Caco-2 (cell line): Measurements from ENCODE around the gene TPM4. TPM values are rescaled to one million over a fixed set of nuclear protein-coding genes. Genes with fewer than 3 reads are reported as not detected.

ENCODE experiments used
- BruUV-seq: library from RNA; stranded (reverse); fragments of 400-500 nt; replicated peaks from 2 replicates; lab custom pipeline; 2021; lab: Mats Ljungman, UMichigan
- CTCF ChIA-PET: fragments of 300-600 bp; sonication (Branson Sonifier 250); formaldehyde crosslinking; loops from one replicate; lab custom pipeline; 2022; ENCODE audit warnings: antibody characterized with exemption; lab: Charles Lee
- POLR2A ChIA-PET: fragments of 300-600 bp; sonication (Branson Sonifier 250); formaldehyde crosslinking; loops from one replicate; lab custom pipeline; 2022; ENCODE audit warnings: antibody characterized with exemption; lab: Charles Lee
- DNase-seq, 2 experiments: peaks; one replicate each; pipeline versions ENCODE4 v3.0.0 to v3.0.0-alpha.2; 2020 to 2022
- H3K27me3 ChIP-seq: replicated peaks from 2 replicates; pipeline ENCODE4 v1.6.0; 2011; ENCODE audit warnings: low read length; ENCODE audit not compliant: control insufficient read depth, insufficient read depth
- H3K36me3 ChIP-seq: 2 replicates; pipeline ENCODE4 v1.5.1; 2011; ENCODE audit warnings: low read length; ENCODE audit not compliant: control insufficient read depth, insufficient read depth
- H3K4me1 ChIP-seq: fragments of 250-450 bp; sonication (Bioruptor Pico); 2 replicates; pipeline ENCODE4 v1.5.1; 2020; ENCODE audit warnings: mild to moderate bottlenecking
- H3K4me3 ChIP-seq: 2 replicates; pipeline ENCODE4 v1.5.1; 2011; ENCODE audit warnings: low read depth, mild to moderate bottlenecking, control low read depth, low read length
- H3K9me3 ChIP-seq: fragments of 250-450 bp; sonication (Bioruptor Pico); 2 replicates; pipeline ENCODE4 v1.5.1; 2020; ENCODE audit warnings: mild to moderate bottlenecking, moderate library complexity
- H3K27ac Mint-ChIP-seq: one replicate; pipeline ENCODE4 v1.8.0; 2022; ENCODE audit warnings: mixed read lengths; ENCODE audit not compliant: unreplicated experiment
- H3K27me3 Mint-ChIP-seq: one replicate; pipeline ENCODE4 v1.8.0; 2022; ENCODE audit warnings: mixed read lengths; ENCODE audit not compliant: insufficient read depth, unreplicated experiment
- H3K36me3 Mint-ChIP-seq: one replicate; pipeline ENCODE4 v1.8.0; 2022; ENCODE audit warnings: mild to moderate bottlenecking, mixed read lengths; ENCODE audit not compliant: insufficient read depth, unreplicated experiment
- H3K4me1 Mint-ChIP-seq: one replicate; pipeline ENCODE4 v1.8.0; 2022; ENCODE audit warnings: low read depth, mixed read lengths; ENCODE audit not compliant: unreplicated experiment
- H3K4me3 Mint-ChIP-seq: one replicate; pipeline ENCODE4 v1.8.0; 2022; ENCODE audit warnings: mild to moderate bottlenecking, moderate library complexity, mixed read lengths; ENCODE audit not compliant: unreplicated experiment
- H3K9me3 Mint-ChIP-seq: one replicate; pipeline ENCODE4 v1.8.0; 2022; ENCODE audit warnings: mixed read lengths; ENCODE audit not compliant: unreplicated experiment
- intact Hi-C: fragments of 100-400 bp; cut with micrococcal nuclease; formaldehyde crosslinking; loops from one replicate; pipeline ENCODE4 v1.10.0; 2022; ENCODE audit not compliant: unreplicated experiment
- total RNA-seq: library from RNA; stranded (reverse); gene quantifications from 2 replicates; pipeline ENCODE4 v1.2.3, GENCODE V29; 2022
- TF ChIP-seq, protein P1 (sequence below), 2 experiments: fragments of 200-600 bp in 1 of 2; IDR thresholded peaks; 1 replicate in 1 of 2; 2 replicates in 1 of 2; pipeline versions ENCODE4 v1.5.1 to v1.8.0; 2011 to 2022; ENCODE audit warnings: antibody characterized with exemption in 1 of 2, control low read depth in 1 of 2, inconsistent platforms in 1 of 2, low read depth in 1 of 2, low read length in 1 of 2, mild to moderate bottlenecking in 1 of 2, moderate library complexity in 1 of 2; ENCODE audit not compliant: insufficient read depth in 1 of 2, severe bottlenecking in 1 of 2, unreplicated experiment in 1 of 2

Gene TPM4
- total RNA-seq, 1 experiment from 2014 or later = 368 TPM

DNA sequence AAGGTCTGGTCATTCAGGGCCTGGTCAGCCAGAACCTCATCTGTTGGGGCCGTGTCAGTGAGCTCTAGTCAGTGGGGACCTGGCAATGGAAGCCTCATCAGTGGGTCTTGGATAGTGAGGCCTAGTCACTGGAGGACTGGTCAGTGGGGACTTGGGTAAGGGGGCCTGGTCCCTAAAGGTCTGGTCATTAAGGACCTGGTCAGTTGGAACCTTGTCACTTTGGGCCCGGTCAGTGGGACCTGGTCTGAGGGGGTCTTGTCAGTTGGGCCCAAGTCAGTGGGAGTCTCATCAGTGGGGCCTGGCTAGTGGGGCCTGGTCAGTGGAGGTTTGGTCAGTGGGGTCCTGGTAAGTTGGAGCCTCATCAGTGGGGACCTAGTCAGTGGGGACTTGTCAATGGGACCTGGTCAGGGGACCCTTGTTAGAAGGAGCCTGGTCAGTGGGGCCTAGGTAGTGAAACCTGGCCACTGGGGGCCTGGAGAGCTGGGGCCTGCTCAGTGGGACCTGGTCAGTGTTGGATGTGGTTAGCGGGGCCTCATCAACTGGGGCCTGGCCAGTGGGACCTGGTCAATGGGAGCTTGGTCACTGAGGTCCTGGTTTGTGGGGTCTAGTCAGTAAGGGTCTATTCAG, 43.7 kb upstream of the TPM4 start:
- no peaks in the 10 kb centered on the region for H3K9me3 Mint-ChIP-seq
- Histone ChIP-seq H3K4me3 (no peak overlapping the region), H3K27me3 (no peaks in the 10 kb centered on the region), H3K4me1 (no peaks in the 10 kb centered on the region), H3K9me3 (no peaks in the 10 kb centered on the region), H3K36me3 (no peaks in the 10 kb centered on the region)
- POLR2A ChIA-PET = no interaction called here
- no peaks in the 10 kb centered on the region for H3K4me1 Mint-ChIP-seq
- no peak overlapping the region for H3K4me3 Mint-ChIP-seq
- CTCF ChIA-PET = interaction anchor here (0.7 kb wide), 1 partner anchor 9 kb away, joined by 4 read pairs; no protein-coding TSS in a partner anchor
- no peak overlapping the region for H3K27ac Mint-ChIP-seq
- no peaks in the 10 kb centered on the region for H3K36me3 Mint-ChIP-seq
- TF ChIP-seq, protein P1, sequence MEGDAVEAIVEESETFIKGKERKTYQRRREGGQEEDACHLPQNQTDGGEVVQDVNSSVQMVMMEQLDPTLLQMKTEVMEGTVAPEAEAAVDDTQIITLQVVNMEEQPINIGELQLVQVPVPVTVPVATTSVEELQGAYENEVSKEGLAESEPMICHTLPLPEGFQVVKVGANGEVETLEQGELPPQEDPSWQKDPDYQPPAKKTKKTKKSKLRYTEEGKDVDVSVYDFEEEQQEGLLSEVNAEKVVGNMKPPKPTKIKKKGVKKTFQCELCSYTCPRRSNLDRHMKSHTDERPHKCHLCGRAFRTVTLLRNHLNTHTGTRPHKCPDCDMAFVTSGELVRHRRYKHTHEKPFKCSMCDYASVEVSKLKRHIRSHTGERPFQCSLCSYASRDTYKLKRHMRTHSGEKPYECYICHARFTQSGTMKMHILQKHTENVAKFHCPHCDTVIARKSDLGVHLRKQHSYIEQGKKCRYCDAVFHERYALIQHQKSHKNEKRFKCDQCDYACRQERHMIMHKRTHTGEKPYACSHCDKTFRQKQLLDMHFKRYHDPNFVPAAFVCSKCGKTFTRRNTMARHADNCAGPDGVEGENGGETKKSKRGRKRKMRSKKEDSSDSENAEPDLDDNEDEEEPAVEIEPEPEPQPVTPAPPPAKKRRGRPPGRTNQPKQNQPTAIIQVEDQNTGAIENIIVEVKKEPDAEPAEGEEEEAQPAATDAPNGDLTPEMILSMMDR (IDR thresholded peaks at IDR 0.05; ENCODE audit: insufficient read depth in 1 of 2, low read depth in 1 of 2, low read length in 1 of 2, severe bottlenecking in 1 of 2, unreplicated experiment in 1 of 2) = no peak
- intact Hi-C loops = no loop called here
- no peak for DNase-seq
- no TSS peak for BruUV-seq
- no peaks in the 10 kb centered on the region for H3K27me3 Mint-ChIP-seq

GRCh38 chr19:16033136-16033530, 43.2 kb upstream of the TPM4 start:
- no peaks in the 10 kb centered on the region for H3K4me1 Mint-ChIP-seq
- intact Hi-C loops = no loop called here
- TF ChIP-seq, protein P1 (IDR thresholded peaks at IDR 0.05; ENCODE audit: insufficient read depth in 1 of 2, low read depth in 1 of 2, low read length in 1 of 2, severe bottlenecking in 1 of 2, unreplicated experiment in 1 of 2) = no peak
- H3K9me3 ChIP-seq = no peaks in the 10 kb centered on the region
- no TSS peak for BruUV-seq
- no peaks in the 10 kb centered on the region for H3K9me3 Mint-ChIP-seq
- POLR2A ChIA-PET = no interaction called here
- CTCF ChIA-PET = no interaction called here
- H3K27me3 ChIP-seq = no peaks in the 10 kb centered on the region
- no peaks in the 10 kb centered on the region for H3K36me3 ChIP-seq
- H3K36me3 Mint-ChIP-seq = no peaks in the 10 kb centered on the region
- no peaks in the 10 kb centered on the region for H3K27me3 Mint-ChIP-seq
- H3K27ac Mint-ChIP-seq = no peak overlapping the region
- no peaks in the 10 kb centered on the region for H3K4me1 ChIP-seq
- no peak overlapping the region for H3K4me3 Mint-ChIP-seq
- H3K4me3 ChIP-seq = no peak overlapping the region
- no peak for DNase-seq

GRCh38 chr19:16033721-16034120, 42.6 kb upstream of the TPM4 start:
- no peaks in the 10 kb centered on the region for H3K9me3 ChIP-seq
- no peak overlapping the region for H3K4me3 ChIP-seq
- intact Hi-C loops = no loop called here
- Mint-ChIP-seq H3K27ac (no peak overlapping the region), H3K27me3 (no peaks in the 10 kb centered on the region), H3K9me3 (no peaks in the 10 kb centered on the region), H3K4me3 (no peak overlapping the region), H3K4me1 (no peaks in the 10 kb centered on the region), H3K36me3 (no peaks in the 10 kb centered on the region)
- no peaks in the 10 kb centered on the region for H3K4me1 ChIP-seq
- no peaks in the 10 kb centered on the region for H3K27me3 ChIP-seq
- TF ChIP-seq, protein P1 (IDR thresholded peaks at IDR 0.05; ENCODE audit: insufficient read depth in 1 of 2, low read depth in 1 of 2, low read length in 1 of 2, severe bottlenecking in 1 of 2, unreplicated experiment in 1 of 2) = no peak
- no peak for DNase-seq
- BruUV-seq = no TSS peak
- ChIA-PET POLR2A (no interaction called here), CTCF (no interaction called here)
- H3K36me3 ChIP-seq = no peaks in the 10 kb centered on the region
